Keratinocyte (primary cell): ENCODE measurements around the gene DOCK1. TPM values are rescaled to one million over a fixed set of nuclear protein-coding genes. Genes with fewer than 3 reads are reported as not detected.

Experiments used
- DNase-seq: peaks from one replicate; pipeline ENCODE4 v3.0.0-alpha.2; 2011; ENCODE audit warnings: low read depth, missing footprints, low spot score
- FAIRE-seq: peaks from 2 replicates; lab custom pipeline; 2011; peaks lifted over from hg19 to GRCh38; lab: Jason Lieb, UNC
- H2AFZ ChIP-seq: 2 replicates; pipeline ENCODE4 v1.6.0; 2012; ENCODE audit warnings: low read length, control low read depth, inconsistent platforms; ENCODE audit not compliant: control insufficient read depth
- H3K27ac ChIP-seq: 2 replicates; pipeline ENCODE4 v1.5.1; 2011; ENCODE audit warnings: low read length; ENCODE audit not compliant: control insufficient read depth, insufficient read depth
- H3K27me3 ChIP-seq: 3 replicates; pipeline ENCODE4 v1.6.0; 2011; ENCODE audit warnings: low read length; ENCODE audit not compliant: control insufficient read depth, insufficient read depth; ENCODE audit errors: extremely low read depth
- H3K36me3 ChIP-seq, 2 experiments: 2 replicates in 1 of 2; 3 replicates in 1 of 2; pipeline ENCODE4 v1.5.1; 2011; ENCODE audit warnings: low read length in 2 of 2, mild to moderate bottlenecking in 1 of 2; ENCODE audit not compliant: control insufficient read depth in 2 of 2, insufficient read depth in 2 of 2; ENCODE audit errors: extremely low read depth in 1 of 2
- H3K4me1 ChIP-seq: 3 replicates; pipeline ENCODE4 v1.5.1; 2011; ENCODE audit warnings: low read length; ENCODE audit not compliant: control insufficient read depth, insufficient read depth; ENCODE audit errors: extremely low read depth
- H3K4me2 ChIP-seq: 3 replicates; pipeline ENCODE4 v1.6.0; 2011; ENCODE audit warnings: low read depth, low read length; ENCODE audit not compliant: control insufficient read depth, insufficient read depth; ENCODE audit errors: extremely low read depth
- H3K4me3 ChIP-seq, 3 experiments: fragments of 200-600 bp in 1 of 3; sonication (generic) in 1 of 3; 2 replicates in 2 of 3; 3 replicates in 1 of 3; pipeline ENCODE4 v1.5.1; 2011 to 2016; ENCODE audit warnings: low read length in 3 of 3, mild to moderate bottlenecking in 3 of 3, control low read depth in 2 of 3, inconsistent platforms in 1 of 3, low read depth in 1 of 3, mixed read lengths in 1 of 3, mixed run types in 1 of 3, moderate library complexity in 1 of 3; ENCODE audit not compliant: control insufficient read depth in 2 of 3, insufficient read depth in 2 of 3; ENCODE audit errors: extremely low read depth in 1 of 3
- H3K79me2 ChIP-seq: 2 replicates; pipeline ENCODE4 v1.6.0; 2012; ENCODE audit warnings: low read length; ENCODE audit not compliant: control insufficient read depth, insufficient read depth
- H3K9ac ChIP-seq: 3 replicates; pipeline ENCODE4 v1.6.0; 2011; ENCODE audit warnings: low read length; ENCODE audit not compliant: control insufficient read depth, insufficient read depth; ENCODE audit errors: extremely low read depth
- H3K9me1 ChIP-seq: 3 replicates; pipeline ENCODE4 v1.6.0; 2011; ENCODE audit warnings: low read length; ENCODE audit not compliant: control insufficient read depth, insufficient read depth; ENCODE audit errors: extremely low read depth
- H3K9me3 ChIP-seq: 2 replicates; pipeline ENCODE4 v1.5.1; 2012; ENCODE audit warnings: low read depth, low read length; ENCODE audit not compliant: control insufficient read depth
- H4K20me1 ChIP-seq: 3 replicates; pipeline ENCODE4 v1.6.0; 2011; ENCODE audit warnings: low read length; ENCODE audit not compliant: control insufficient read depth, insufficient read depth; ENCODE audit errors: extremely low read depth
- CTCF ChIP-seq, 3 experiments: IDR thresholded peaks in 1 of 3; conservative IDR thresholded peaks in 1 of 3; optimal IDR thresholded peaks in 1 of 3; 2 replicates in 2 of 3; 3 replicates in 1 of 3; pipeline versions ENCODE3 to v1.5.1; 2011; ENCODE audit warnings: low read length in 3 of 3, mild to moderate bottlenecking in 3 of 3, moderate library complexity in 2 of 3, control low read depth in 1 of 3, inconsistent platforms in 1 of 3; ENCODE audit not compliant: insufficient read depth in 2 of 3; ENCODE audit errors: extremely low read depth in 1 of 3
- EZH2 ChIP-seq: IDR thresholded peaks from one replicate; pipeline ENCODE4 v1.6.1; 2012; ENCODE audit warnings: inconsistent platforms, mild to moderate bottlenecking, low read length, moderate library complexity
- dilution Hi-C: fragments of 300-500 bp; cut with MboI; formaldehyde crosslinking; loops from one replicate; pipeline ENCODE4 v1.7.0; 2020; ENCODE audit warnings: low sequenced_read_pairs; ENCODE audit not compliant: extremely low pct_ligation_motif_present
- polyA plus RNA-seq, 5 experiments: library from polyadenylated mRNA; depleted of rRNA in 3 of 5; stranded (reverse) in 3 of 5; stranded (forward) in 1 of 5; unstranded in 1 of 5; fragments of >200 nt; gene quantifications; 1 replicate in 1 of 5; 2 replicates in 3 of 5; 3 replicates in 1 of 5; pipeline versions ENCODE4 v1.2.1 to v1.2.3, GENCODE V29; 2011 to 2012; ENCODE audit warnings: missing spikeins in 2 of 5, low read depth in 1 of 5, low replicate concordance in 1 of 5

DOCK1 gene
- polyA plus RNA-seq, 1 donor (not counting 4 experiments of a cell fraction or from before 2014, with no cell fraction given): 15.7 TPM

- dilution Hi-C loops: no loop called here
- no peak for TF ChIP-seq CTCF (optimal IDR thresholded peaks at IDR 0.05 in 1 of 3, IDR thresholded peaks at IDR 0.05 in 1 of 3, conservative IDR thresholded peaks at IDR 0.05 in 1 of 3; ENCODE audit: extremely low read depth in 1 of 3, insufficient read depth in 2 of 3, low read length in 3 of 3)
- TF ChIP-seq EZH2: no peak
- DNase-seq: peak; percentile 1
- H3K4me2 ChIP-seq: no peak overlapping the region
- no peak for FAIRE-seq
- H4K20me1 ChIP-seq: peaks cover 10% of the 10 kb centered on the region
- H3K27me3 ChIP-seq: no peaks in the 10 kb centered on the region
- H3K4me1 ChIP-seq: no peaks in the 10 kb centered on the region
- peaks cover 3 to 10% of the 10 kb centered on the region in 2 experiments for H3K36me3 ChIP-seq
- no peak overlapping the region for H2AFZ ChIP-seq
- H3K9ac ChIP-seq: no peak overlapping the region
- H3K79me2 ChIP-seq: no peaks in the 10 kb centered on the region
- H3K9me3 ChIP-seq: no peaks in the 10 kb centered on the region
- no peak overlapping the region for H3K27ac ChIP-seq
- H3K4me3 ChIP-seq: no peak overlapping the region
- H3K9me1 ChIP-seq: peaks cover 5% of the 10 kb centered on the region
Measured at GRCh38 chr10:127117125-127117524, 211.9 kb downstream of the DOCK1 start.

GRCh38 chr10:127118034-127118433 lies 212.8 kb downstream of the DOCK1 start:
- Histone ChIP-seq H3K4me1 (no peaks in the 10 kb centered on the region), H3K79me2 (no peaks in the 10 kb centered on the region), H3K9me1 (peaks cover 5% of the 10 kb centered on the region), H3K36me3 (peaks cover 3 to 10% of the 10 kb centered on the region in 2 experiments), H3K9me3 (no peaks in the 10 kb centered on the region), H4K20me1 (peaks cover 10% of the 10 kb centered on the region), H2AFZ (no peak overlapping the region), H3K27me3 (no peaks in the 10 kb centered on the region), H3K4me2 (no peak overlapping the region), H3K4me3 (no peak overlapping the region), H3K27ac (no peak overlapping the region), H3K9ac (no peak overlapping the region)
- dilution Hi-C loops: no loop called here
- DNase-seq (no peak), FAIRE-seq (no peak)
- no peak for TF ChIP-seq EZH2
- TF ChIP-seq CTCF (optimal IDR thresholded peaks at IDR 0.05 in 1 of 3, IDR thresholded peaks at IDR 0.05 in 1 of 3, conservative IDR thresholded peaks at IDR 0.05 in 1 of 3; ENCODE audit: extremely low read depth in 1 of 3, insufficient read depth in 2 of 3, low read length in 3 of 3): no peak
